Urothelium cell line (cell line): ENCODE results near the gene RNASET2.
"Not testable (repeated sequence)": the region's sequence is repeated elsewhere in the genome, so short reads cannot be mapped to it uniquely, and the experiment has no call there.

ENCODE experiments used
- DNase-seq: peaks from one replicate; pipeline ENCODE4 v3.0.0; 2011; ENCODE audit warnings: low spot score, mixed read lengths
- FAIRE-seq: peaks from 2 replicates; lab custom pipeline; 2011; peaks lifted over from hg19 to GRCh38; lab: Jason Lieb, UNC

RNASET2 gene

GRCh38 chr6:166949528-166950442 lies 6.6 kb downstream of the RNASET2 start:
- no peak for FAIRE-seq
- DNase-seq: no peak

- not testable (repeated sequence) for DNase-seq, FAIRE-seq
Measured at GRCh38 chr6:166948724-166949123, 7.6 kb downstream of the RNASET2 start.

- FAIRE-seq (no peak), DNase-seq (no peak)
Measured at GRCh38 chr6:166947251-166947650, 9.1 kb downstream of the RNASET2 start.

- DNase-seq (no peak), FAIRE-seq (no peak)
Measured at GRCh38 chr6:166946125-166946524, 10.2 kb downstream of the RNASET2 start.

- FAIRE-seq (no peak), DNase-seq (no peak)
Measured at GRCh38 chr6:166944666-166945256, 11.6 kb downstream of the RNASET2 start.

GRCh38 chr6:166942393-166943168 lies 13.8 kb downstream of the RNASET2 start:
- FAIRE-seq (no peak), DNase-seq (no peak)

- DNase-seq: peak; percentile 86
Measured at GRCh38 chr6:166940643-166941068, 15.7 kb downstream of the RNASET2 start.

GRCh38 chr6:166939894-166940293 lies 16.5 kb downstream of the RNASET2 start:
- DNase-seq (no peak), FAIRE-seq (no peak)

More at GRCh38 chr6:166940643-166941068, 15.7 kb downstream of the RNASET2 start:
- FAIRE-seq: peak; percentile 74

GRCh38 chr6:166939345-166939744 lies 17.0 kb downstream of the RNASET2 start:
- FAIRE-seq: no peak

GRCh38 chr6:166938704-166939103 lies 17.6 kb downstream of the RNASET2 start:
- DNase-seq (no peak), FAIRE-seq (no peak)

More at GRCh38 chr6:166939345-166939744, 17.0 kb downstream of the RNASET2 start:
- no peak for DNase-seq

- FAIRE-seq: no peak
- no peak for DNase-seq
Measured at GRCh38 chr6:166938150-166938549, 18.2 kb downstream of the RNASET2 start.

- FAIRE-seq (no peak), DNase-seq (no peak)
Measured at GRCh38 chr6:166937746-166938145, 18.6 kb downstream of the RNASET2 start.

GRCh38 chr6:166936079-166936787 lies 20.1 kb downstream of the RNASET2 start:
- DNase-seq: no peak
- no peak for FAIRE-seq

- no peak for DNase-seq
- no peak for FAIRE-seq
Measured at GRCh38 chr6:166935353-166935752, 21.0 kb downstream of the RNASET2 start.

GRCh38 chr6:166934174-166934573 lies 22.2 kb downstream of the RNASET2 start:
- no peak for FAIRE-seq
- no peak for DNase-seq

GRCh38 chr6:166933396-166933795 lies 23.0 kb downstream of the RNASET2 start:
- FAIRE-seq (no peak), DNase-seq (no peak)

GRCh38 chr6:166932616-166933015 lies 23.7 kb downstream of the RNASET2 start:
- DNase-seq (no peak), FAIRE-seq (no peak)

GRCh38 chr6:166932116-166932515 lies 24.2 kb downstream of the RNASET2 start:
- FAIRE-seq (no peak), DNase-seq (no peak)

- no peak for DNase-seq
- no peak for FAIRE-seq
Measured at GRCh38 chr6:166931426-166931970, 24.9 kb downstream of the RNASET2 start.

GRCh38 chr6:166930354-166930891 lies 25.9 kb downstream of the RNASET2 start:
- FAIRE-seq: peak; percentile 99

More at GRCh38 chr6:166930354-166930891, 25.9 kb downstream of the RNASET2 start:
- DNase-seq: no peak
